Endodermal cell (in vitro differentiated cells): Measurements from ENCODE around the gene BAD. TPM values are rescaled to one million over a fixed set of nuclear protein-coding genes. Genes with fewer than 3 reads are reported as not detected.

Experiments
- DNase-seq: peaks from one replicate; pipeline ENCODE4 v3.0.0-alpha.2; 2017
- H3K27ac ChIP-seq: 2 replicates; pipeline ENCODE4 v1.5.1; 2013; ENCODE audit warnings: mild to moderate bottlenecking, low read depth, low read length, moderate library complexity
- H3K27me3 ChIP-seq: 2 replicates; pipeline ENCODE4 v1.6.1; 2013; ENCODE audit warnings: mild to moderate bottlenecking, low read length, moderate library complexity; ENCODE audit not compliant: insufficient read depth, control insufficient read depth, poor library complexity, severe bottlenecking
- H3K36me3 ChIP-seq: 2 replicates; pipeline ENCODE4 v1.7.0; 2013; ENCODE audit warnings: mild to moderate bottlenecking, low read length, moderate library complexity; ENCODE audit not compliant: control insufficient read depth, insufficient read depth
- H3K4me1 ChIP-seq: one replicate; pipeline ENCODE4 v1.7.0; 2013; ENCODE audit warnings: low read length; ENCODE audit not compliant: control insufficient read depth, insufficient read depth
- H3K4me3 ChIP-seq: 2 replicates; pipeline ENCODE4 v1.5.1; 2013; ENCODE audit warnings: mild to moderate bottlenecking, low read length, moderate library complexity
- H3K9ac ChIP-seq: 2 replicates; pipeline ENCODE4 v1.6.1; 2013; ENCODE audit warnings: mild to moderate bottlenecking, low read length, moderate library complexity; ENCODE audit not compliant: poor library complexity, severe bottlenecking; ENCODE audit errors: extremely low read depth
- H3K9me3 ChIP-seq: 2 replicates; pipeline ENCODE4 v1.6.1; 2013; ENCODE audit warnings: mild to moderate bottlenecking, low read length, moderate library complexity; ENCODE audit not compliant: control insufficient read depth
- H3K27ac Mint-ChIP-seq: 2 replicates; pipeline ENCODE4 v1.8.0; 2020; ENCODE audit warnings: mixed read lengths
- H3K27me3 Mint-ChIP-seq: 2 replicates; pipeline ENCODE4 v1.8.0; 2021; ENCODE audit warnings: mild to moderate bottlenecking, mixed read lengths; ENCODE audit not compliant: insufficient read depth
- H3K36me3 Mint-ChIP-seq: 2 replicates; pipeline ENCODE4 v1.8.0; 2020; ENCODE audit warnings: low read depth, mixed read lengths
- H3K4me1 Mint-ChIP-seq: 2 replicates; pipeline ENCODE4 v1.8.0; 2020; ENCODE audit warnings: mixed read lengths
- H3K4me3 Mint-ChIP-seq: 2 replicates; pipeline ENCODE4 v1.8.0; 2020; ENCODE audit warnings: mild to moderate bottlenecking, moderate library complexity, mixed read lengths
- H3K9me3 Mint-ChIP-seq: 2 replicates; pipeline ENCODE4 v1.8.0; 2020; ENCODE audit warnings: mild to moderate bottlenecking, mixed read lengths
- CTCF ChIP-seq: fragments of 200-600 bp; sonication (generic); conservative IDR thresholded peaks from 2 replicates; pipeline ENCODE4 v1.5.0; 2021; ENCODE audit warnings: antibody characterized with exemption, mild to moderate bottlenecking
- WGBS, 2 experiments: methylation state at CpG; one replicate each; pipeline versions ENCODE4 v1.1.5 to v1.1.7; 2013; ENCODE audit warnings: missing lambda C conversion rate in 2 of 2, mixed read lengths in 1 of 2; ENCODE audit not compliant: insufficient coverage in 1 of 2, insufficient read length in 1 of 2; 5-methylcytosine and 5-hydroxymethylcytosine counted together
- total RNA-seq, 2 donors: library from RNA; stranded (reverse); fragmentation: NEBNext Ultra II Directional in 1 of 2; extraction: Animal tissue kit (Norgen Biotek cat#: 25700) in 1 of 2; gene quantifications; 2 replicates in 1 of 2; 3 replicates in 1 of 2; pipeline ENCODE4 v1.2.1, GENCODE V29; 2021

BAD gene
- total RNA-seq, 2 donors from 2014 or later, result 42.3 to 48.2 TPM

GRCh38 chr11:64296830-64297698, 12.6 kb upstream of the BAD start:
- H3K36me3 Mint-ChIP-seq, result no peaks in the 10 kb centered on the region
- Histone ChIP-seq H3K27ac (no peak overlapping the region), H3K27me3 (peaks cover 100% of the 10 kb centered on the region), H3K9ac (no peak overlapping the region), H3K9me3 (no peaks in the 10 kb centered on the region), H3K36me3 (no peaks in the 10 kb centered on the region), H3K4me1 (no peaks in the 10 kb centered on the region), H3K4me3 (no peak overlapping the region)
- H3K27me3 Mint-ChIP-seq, result peaks cover 98% of the 10 kb centered on the region
- H3K9me3 Mint-ChIP-seq, result no peaks in the 10 kb centered on the region
- WGBS, 2 experiments, result 44 to 55% methylated on average over 25 to 34 of the region's 34 CpGs
- no peak overlapping the region for H3K27ac Mint-ChIP-seq
- H3K4me3 Mint-ChIP-seq, result no peak overlapping the region
- no peak for DNase-seq
- no peaks in the 10 kb centered on the region for H3K4me1 Mint-ChIP-seq
- TF ChIP-seq CTCF, result no peak

- no peaks in the 10 kb centered on the region for H3K36me3 ChIP-seq
- H3K27me3 ChIP-seq, result peaks cover 100% of the 10 kb centered on the region
- Mint-ChIP-seq H3K9me3 (no peaks in the 10 kb centered on the region), H3K27me3 (peaks cover 92% of the 10 kb centered on the region), H3K36me3 (no peaks in the 10 kb centered on the region), H3K4me3 (no peak overlapping the region), H3K4me1 (no peaks in the 10 kb centered on the region), H3K27ac (no peak overlapping the region)
- DNase-seq, result no peak
- H3K9ac ChIP-seq, result no peak overlapping the region
- H3K27ac ChIP-seq, result no peak overlapping the region
- WGBS, 2 experiments, result 50 to 67% methylated on average over 1 of the region's 1 CpG
- no peaks in the 10 kb centered on the region for H3K4me1 ChIP-seq
- TF ChIP-seq CTCF, result no peak
- H3K9me3 ChIP-seq, result no peaks in the 10 kb centered on the region
- no peak overlapping the region for H3K4me3 ChIP-seq
Measured at GRCh38 chr11:64296236-64296635, 11.8 kb upstream of the BAD start.

GRCh38 chr11:64295760-64296159, 11.3 kb upstream of the BAD start:
- TF ChIP-seq CTCF, result no peak
- Histone ChIP-seq H3K9me3 (no peaks in the 10 kb centered on the region), H3K4me3 (no peak overlapping the region), H3K36me3 (no peaks in the 10 kb centered on the region), H3K27me3 (peaks cover 100% of the 10 kb centered on the region), H3K4me1 (no peaks in the 10 kb centered on the region), H3K27ac (no peak overlapping the region), H3K9ac (no peak overlapping the region)
- peaks cover 92% of the 10 kb centered on the region for H3K27me3 Mint-ChIP-seq
- 90% methylated on average over 2 of the region's 4 CpGs; no CpG with 5 or more reads in 1 of the 2 experiments for WGBS, 2 experiments
- H3K9me3 Mint-ChIP-seq, result no peaks in the 10 kb centered on the region
- no peak overlapping the region for H3K4me3 Mint-ChIP-seq
- peaks cover 2% of the 10 kb centered on the region for H3K4me1 Mint-ChIP-seq
- DNase-seq, result no peak
- no peaks in the 10 kb centered on the region for H3K36me3 Mint-ChIP-seq
- no peak overlapping the region for H3K27ac Mint-ChIP-seq
